HEK293 (cell line): ENCODE results near the gene TSPO2.

ENCODE experiments used
- IKZF3 ChIP-seq: fragments of 450-650 bp; IDR thresholded peaks from 2 replicates; pipeline ENCODE4 v1.5.0; 2018; ENCODE audit warnings: missing biosample characterization, mild to moderate bottlenecking, missing genetic modification characterization, moderate library complexity
- KLF10 ChIP-seq: fragments of 450-650 bp; IDR thresholded peaks from 2 replicates; pipeline ENCODE4 v1.5.1; 2018; ENCODE audit warnings: missing biosample characterization, mild to moderate bottlenecking, missing genetic modification characterization
- REPIN1 ChIP-seq: fragments of 450-650 bp; formaldehyde crosslinking; IDR thresholded peaks from 2 replicates; pipeline ENCODE4 v1.5.1; 2017; ENCODE audit warnings: missing biosample characterization, missing genetic modification characterization, low read depth
- SCRT1 ChIP-seq: fragments of 450-650 bp; formaldehyde crosslinking; IDR thresholded peaks from 2 replicates; pipeline ENCODE4 v1.5.1; 2016; ENCODE audit warnings: missing biosample characterization, missing genetic modification characterization, borderline replicate concordance
- ZBTB17 ChIP-seq: fragments of 450-650 bp; formaldehyde crosslinking; IDR thresholded peaks from 2 replicates; pipeline ENCODE4 v1.5.1; 2016; ENCODE audit warnings: missing biosample characterization, missing genetic modification characterization
- ZBTB21 ChIP-seq: fragments of 450-650 bp; formaldehyde crosslinking; IDR thresholded peaks from 2 replicates; pipeline ENCODE4 v1.5.1; 2017; ENCODE audit warnings: missing biosample characterization, missing genetic modification characterization
- ZFP37 ChIP-seq: fragments of 450-650 bp; formaldehyde crosslinking; IDR thresholded peaks from 2 replicates; pipeline ENCODE4 v1.5.1; 2016; ENCODE audit warnings: missing biosample characterization, missing genetic modification characterization
- ZNF24 ChIP-seq: fragments of 450-650 bp; formaldehyde crosslinking; IDR thresholded peaks from 2 replicates; pipeline ENCODE4 v1.5.1; 2016; ENCODE audit warnings: missing biosample characterization, missing genetic modification characterization
- ZNF302 ChIP-seq: fragments of 450-650 bp; formaldehyde crosslinking; IDR thresholded peaks from 2 replicates; pipeline ENCODE4 v1.5.1; 2016; ENCODE audit warnings: missing biosample characterization, missing genetic modification characterization, low read depth
- ZNF311 ChIP-seq: fragments of 450-650 bp; formaldehyde crosslinking; IDR thresholded peaks from 2 replicates; pipeline ENCODE4 v1.5.1; 2017; ENCODE audit warnings: missing biosample characterization, missing genetic modification characterization, borderline replicate concordance
- ZNF558 ChIP-seq: fragments of 450-650 bp; formaldehyde crosslinking; IDR thresholded peaks from 2 replicates; pipeline ENCODE4 v1.5.1; 2016; ENCODE audit warnings: missing biosample characterization, missing genetic modification characterization
- ZNF610 ChIP-seq: fragments of 450-650 bp; formaldehyde crosslinking; IDR thresholded peaks from 2 replicates; pipeline ENCODE4 v1.5.1; 2016; ENCODE audit warnings: missing biosample characterization, missing genetic modification characterization, borderline replicate concordance
- ZNF626 ChIP-seq: fragments of 450-650 bp; sonication (Bioruptor Pico); formaldehyde crosslinking; IDR thresholded peaks from 2 replicates; pipeline ENCODE4 v1.5.1; 2018; ENCODE audit warnings: missing biosample characterization, missing genetic modification characterization, inconsistent platforms
- ZNF670 ChIP-seq: fragments of 450-650 bp; formaldehyde crosslinking; IDR thresholded peaks from 2 replicates; pipeline ENCODE4 v1.5.1; 2016; ENCODE audit warnings: missing biosample characterization, missing genetic modification characterization, low read depth
- ZNF837 ChIP-seq: fragments of 450-650 bp; formaldehyde crosslinking; IDR thresholded peaks from 2 replicates; pipeline ENCODE4 v1.5.1; 2016; ENCODE audit warnings: missing biosample characterization, missing genetic modification characterization
- TF ChIP-seq, protein P1 (sequence below): fragments of 450-650 bp; formaldehyde crosslinking; IDR thresholded peaks from 2 replicates; pipeline ENCODE4 v1.5.1; 2017; ENCODE audit warnings: missing biosample characterization, mild to moderate bottlenecking, missing genetic modification characterization, moderate library complexity
- TF ChIP-seq, protein P2 (sequence below): fragments of 450-650 bp; formaldehyde crosslinking; IDR thresholded peaks from 2 replicates; pipeline ENCODE4 v1.5.1; 2016; ENCODE audit warnings: missing biosample characterization, missing genetic modification characterization
- TF ChIP-seq, protein P3 (sequence below): fragments of 450-650 bp; formaldehyde crosslinking; IDR thresholded peaks from 2 replicates; pipeline ENCODE4 v1.5.1; 2016; ENCODE audit warnings: missing biosample characterization, missing genetic modification characterization
- TF ChIP-seq, protein P4 (sequence below): fragments of 450-650 bp; formaldehyde crosslinking; IDR thresholded peaks from 2 replicates; pipeline ENCODE4 v1.5.0; 2017; ENCODE audit warnings: missing biosample characterization, missing genetic modification characterization, borderline replicate concordance
- TF ChIP-seq, protein P5 (sequence below): fragments of 450-650 bp; IDR thresholded peaks from 2 replicates; pipeline ENCODE4 v1.5.1; 2018; ENCODE audit warnings: missing biosample characterization, missing genetic modification characterization
- TF ChIP-seq, protein P6 (sequence below): fragments of 450-650 bp; formaldehyde crosslinking; IDR thresholded peaks from 2 replicates; pipeline ENCODE4 v1.5.1; 2016; ENCODE audit warnings: missing biosample characterization, missing genetic modification characterization
- TF ChIP-seq, protein P7 (sequence below): IDR thresholded peaks from 2 replicates; pipeline ENCODE4 v1.6.1; 2011; ENCODE audit warnings: mild to moderate bottlenecking, low read depth, low read length, borderline replicate concordance
- TF ChIP-seq, protein P8 (sequence below): fragments of 450-650 bp; formaldehyde crosslinking; IDR thresholded peaks from 2 replicates; pipeline ENCODE4 v1.5.1; 2016; ENCODE audit warnings: missing biosample characterization, missing genetic modification characterization

Gene TSPO2

DNA sequence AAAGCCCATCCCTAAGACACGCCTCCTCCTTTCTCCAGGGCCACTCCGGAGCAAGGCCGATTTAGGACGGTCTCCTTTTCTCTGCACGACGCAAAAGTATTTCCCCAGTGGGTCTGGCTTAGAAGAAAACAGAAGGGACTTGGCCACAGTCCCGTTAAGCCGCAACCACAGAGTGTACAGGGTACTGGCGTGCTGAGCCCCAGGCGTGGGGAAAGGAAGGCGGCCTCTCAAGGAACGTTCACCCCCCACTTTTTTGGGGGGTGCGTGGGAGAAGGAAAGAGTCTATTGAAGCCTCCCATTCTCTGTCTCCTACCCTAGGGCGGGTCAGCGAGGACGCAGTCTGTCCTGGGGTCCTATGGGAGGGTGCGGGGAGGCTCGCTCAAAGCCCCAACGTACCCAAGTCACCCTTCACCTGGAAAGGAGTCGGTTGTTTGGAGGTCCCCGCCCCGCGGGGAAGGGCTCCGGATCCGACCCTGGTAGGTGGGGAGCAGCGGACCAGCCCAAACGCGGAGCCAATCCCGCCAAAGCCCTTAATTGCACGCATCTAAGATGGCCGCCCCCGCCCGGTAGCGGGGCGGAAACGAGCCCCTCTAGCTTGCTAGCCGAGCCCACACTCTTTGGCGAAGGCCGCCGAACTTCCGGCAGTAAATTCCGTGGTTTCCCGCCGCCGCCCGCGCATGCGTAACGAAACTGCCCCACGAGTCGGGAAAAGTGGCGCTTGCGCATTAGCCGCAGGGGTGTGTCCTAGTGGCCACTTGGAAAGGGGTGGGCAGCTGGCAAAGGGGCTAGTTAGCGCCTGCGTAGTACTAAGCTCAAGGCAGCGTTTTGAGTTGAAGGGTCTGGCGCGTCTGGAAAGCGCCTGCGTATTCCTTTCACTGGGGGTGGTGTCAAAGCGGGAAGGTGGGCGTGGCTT is 29.9 kb downstream of the TSPO2 start, which contains the start of gene OARD1 (continued):
- TF ChIP-seq, protein P1, sequence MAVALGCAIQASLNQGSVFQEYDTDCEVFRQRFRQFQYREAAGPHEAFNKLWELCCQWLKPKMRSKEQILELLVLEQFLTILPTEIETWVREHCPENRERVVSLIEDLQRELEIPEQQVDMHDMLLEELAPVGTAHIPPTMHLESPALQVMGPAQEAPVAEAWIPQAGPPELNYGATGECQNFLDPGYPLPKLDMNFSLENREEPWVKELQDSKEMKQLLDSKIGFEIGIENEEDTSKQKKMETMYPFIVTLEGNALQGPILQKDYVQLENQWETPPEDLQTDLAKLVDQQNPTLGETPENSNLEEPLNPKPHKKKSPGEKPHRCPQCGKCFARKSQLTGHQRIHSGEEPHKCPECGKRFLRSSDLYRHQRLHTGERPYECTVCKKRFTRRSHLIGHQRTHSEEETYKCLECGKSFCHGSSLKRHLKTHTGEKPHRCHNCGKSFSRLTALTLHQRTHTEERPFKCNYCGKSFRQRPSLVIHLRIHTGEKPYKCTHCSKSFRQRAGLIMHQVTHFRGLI (tag by site-specific recombination): peak; percentile 89
- no peak for TF ChIP-seq ZNF626 (tag by site-specific recombination)
- no peak for TF ChIP-seq ZNF670 (tag by site-specific recombination)
- no peak for TF ChIP-seq SCRT1 (tag by site-specific recombination)
- no peak for TF ChIP-seq REPIN1 (tag by site-specific recombination)
- TF ChIP-seq, protein P2, sequence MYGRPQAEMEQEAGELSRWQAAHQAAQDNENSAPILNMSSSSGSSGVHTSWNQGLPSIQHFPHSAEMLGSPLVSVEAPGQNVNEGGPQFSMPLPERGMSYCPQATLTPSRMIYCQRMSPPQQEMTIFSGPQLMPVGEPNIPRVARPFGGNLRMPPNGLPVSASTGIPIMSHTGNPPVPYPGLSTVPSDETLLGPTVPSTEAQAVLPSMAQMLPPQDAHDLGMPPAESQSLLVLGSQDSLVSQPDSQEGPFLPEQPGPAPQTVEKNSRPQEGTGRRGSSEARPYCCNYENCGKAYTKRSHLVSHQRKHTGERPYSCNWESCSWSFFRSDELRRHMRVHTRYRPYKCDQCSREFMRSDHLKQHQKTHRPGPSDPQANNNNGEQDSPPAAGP (tag by site-specific recombination): peak; percentile 62
- TF ChIP-seq, protein P3, sequence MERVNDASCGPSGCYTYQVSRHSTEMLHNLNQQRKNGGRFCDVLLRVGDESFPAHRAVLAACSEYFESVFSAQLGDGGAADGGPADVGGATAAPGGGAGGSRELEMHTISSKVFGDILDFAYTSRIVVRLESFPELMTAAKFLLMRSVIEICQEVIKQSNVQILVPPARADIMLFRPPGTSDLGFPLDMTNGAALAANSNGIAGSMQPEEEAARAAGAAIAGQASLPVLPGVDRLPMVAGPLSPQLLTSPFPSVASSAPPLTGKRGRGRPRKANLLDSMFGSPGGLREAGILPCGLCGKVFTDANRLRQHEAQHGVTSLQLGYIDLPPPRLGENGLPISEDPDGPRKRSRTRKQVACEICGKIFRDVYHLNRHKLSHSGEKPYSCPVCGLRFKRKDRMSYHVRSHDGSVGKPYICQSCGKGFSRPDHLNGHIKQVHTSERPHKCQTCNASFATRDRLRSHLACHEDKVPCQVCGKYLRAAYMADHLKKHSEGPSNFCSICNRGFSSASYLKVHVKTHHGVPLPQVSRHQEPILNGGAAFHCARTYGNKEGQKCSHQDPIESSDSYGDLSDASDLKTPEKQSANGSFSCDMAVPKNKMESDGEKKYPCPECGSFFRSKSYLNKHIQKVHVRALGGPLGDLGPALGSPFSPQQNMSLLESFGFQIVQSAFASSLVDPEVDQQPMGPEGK (tag by site-specific recombination): peak; percentile 92
- TF ChIP-seq IKZF3 (tag by site-specific recombination): no peak
- no peak for TF ChIP-seq ZNF837 (tag by site-specific recombination)
- no peak for TF ChIP-seq ZNF558
- TF ChIP-seq ZNF302 (tag by site-specific recombination): no peak
- TF ChIP-seq, protein P4, sequence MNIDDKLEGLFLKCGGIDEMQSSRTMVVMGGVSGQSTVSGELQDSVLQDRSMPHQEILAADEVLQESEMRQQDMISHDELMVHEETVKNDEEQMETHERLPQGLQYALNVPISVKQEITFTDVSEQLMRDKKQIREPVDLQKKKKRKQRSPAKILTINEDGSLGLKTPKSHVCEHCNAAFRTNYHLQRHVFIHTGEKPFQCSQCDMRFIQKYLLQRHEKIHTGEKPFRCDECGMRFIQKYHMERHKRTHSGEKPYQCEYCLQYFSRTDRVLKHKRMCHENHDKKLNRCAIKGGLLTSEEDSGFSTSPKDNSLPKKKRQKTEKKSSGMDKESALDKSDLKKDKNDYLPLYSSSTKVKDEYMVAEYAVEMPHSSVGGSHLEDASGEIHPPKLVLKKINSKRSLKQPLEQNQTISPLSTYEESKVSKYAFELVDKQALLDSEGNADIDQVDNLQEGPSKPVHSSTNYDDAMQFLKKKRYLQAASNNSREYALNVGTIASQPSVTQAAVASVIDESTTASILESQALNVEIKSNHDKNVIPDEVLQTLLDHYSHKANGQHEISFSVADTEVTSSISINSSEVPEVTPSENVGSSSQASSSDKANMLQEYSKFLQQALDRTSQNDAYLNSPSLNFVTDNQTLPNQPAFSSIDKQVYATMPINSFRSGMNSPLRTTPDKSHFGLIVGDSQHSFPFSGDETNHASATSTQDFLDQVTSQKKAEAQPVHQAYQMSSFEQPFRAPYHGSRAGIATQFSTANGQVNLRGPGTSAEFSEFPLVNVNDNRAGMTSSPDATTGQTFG (tag by site-specific recombination): no peak
- TF ChIP-seq, protein P5, sequence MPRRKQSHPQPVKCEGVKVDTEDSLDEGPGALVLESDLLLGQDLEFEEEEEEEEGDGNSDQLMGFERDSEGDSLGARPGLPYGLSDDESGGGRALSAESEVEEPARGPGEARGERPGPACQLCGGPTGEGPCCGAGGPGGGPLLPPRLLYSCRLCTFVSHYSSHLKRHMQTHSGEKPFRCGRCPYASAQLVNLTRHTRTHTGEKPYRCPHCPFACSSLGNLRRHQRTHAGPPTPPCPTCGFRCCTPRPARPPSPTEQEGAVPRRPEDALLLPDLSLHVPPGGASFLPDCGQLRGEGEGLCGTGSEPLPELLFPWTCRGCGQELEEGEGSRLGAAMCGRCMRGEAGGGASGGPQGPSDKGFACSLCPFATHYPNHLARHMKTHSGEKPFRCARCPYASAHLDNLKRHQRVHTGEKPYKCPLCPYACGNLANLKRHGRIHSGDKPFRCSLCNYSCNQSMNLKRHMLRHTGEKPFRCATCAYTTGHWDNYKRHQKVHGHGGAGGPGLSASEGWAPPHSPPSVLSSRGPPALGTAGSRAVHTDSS: no peak
- TF ChIP-seq, protein P6, sequence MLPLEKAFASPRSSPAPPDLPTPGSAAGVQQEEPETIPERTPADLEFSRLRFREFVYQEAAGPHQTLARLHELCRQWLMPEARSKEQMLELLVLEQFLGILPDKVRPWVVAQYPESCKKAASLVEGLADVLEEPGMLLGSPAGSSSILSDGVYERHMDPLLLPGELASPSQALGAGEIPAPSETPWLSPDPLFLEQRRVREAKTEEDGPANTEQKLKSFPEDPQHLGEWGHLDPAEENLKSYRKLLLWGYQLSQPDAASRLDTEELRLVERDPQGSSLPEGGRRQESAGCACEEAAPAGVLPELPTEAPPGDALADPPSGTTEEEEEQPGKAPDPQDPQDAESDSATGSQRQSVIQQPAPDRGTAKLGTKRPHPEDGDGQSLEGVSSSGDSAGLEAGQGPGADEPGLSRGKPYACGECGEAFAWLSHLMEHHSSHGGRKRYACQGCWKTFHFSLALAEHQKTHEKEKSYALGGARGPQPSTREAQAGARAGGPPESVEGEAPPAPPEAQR (tag by site-specific recombination): peak; percentile 59; the same call in 1 of the 2 replicates
- TF ChIP-seq, protein P7, sequence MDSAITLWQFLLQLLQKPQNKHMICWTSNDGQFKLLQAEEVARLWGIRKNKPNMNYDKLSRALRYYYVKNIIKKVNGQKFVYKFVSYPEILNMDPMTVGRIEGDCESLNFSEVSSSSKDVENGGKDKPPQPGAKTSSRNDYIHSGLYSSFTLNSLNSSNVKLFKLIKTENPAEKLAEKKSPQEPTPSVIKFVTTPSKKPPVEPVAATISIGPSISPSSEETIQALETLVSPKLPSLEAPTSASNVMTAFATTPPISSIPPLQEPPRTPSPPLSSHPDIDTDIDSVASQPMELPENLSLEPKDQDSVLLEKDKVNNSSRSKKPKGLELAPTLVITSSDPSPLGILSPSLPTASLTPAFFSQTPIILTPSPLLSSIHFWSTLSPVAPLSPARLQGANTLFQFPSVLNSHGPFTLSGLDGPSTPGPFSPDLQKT: no peak; the same call in 1 of the 2 replicates
- TF ChIP-seq, protein P8, sequence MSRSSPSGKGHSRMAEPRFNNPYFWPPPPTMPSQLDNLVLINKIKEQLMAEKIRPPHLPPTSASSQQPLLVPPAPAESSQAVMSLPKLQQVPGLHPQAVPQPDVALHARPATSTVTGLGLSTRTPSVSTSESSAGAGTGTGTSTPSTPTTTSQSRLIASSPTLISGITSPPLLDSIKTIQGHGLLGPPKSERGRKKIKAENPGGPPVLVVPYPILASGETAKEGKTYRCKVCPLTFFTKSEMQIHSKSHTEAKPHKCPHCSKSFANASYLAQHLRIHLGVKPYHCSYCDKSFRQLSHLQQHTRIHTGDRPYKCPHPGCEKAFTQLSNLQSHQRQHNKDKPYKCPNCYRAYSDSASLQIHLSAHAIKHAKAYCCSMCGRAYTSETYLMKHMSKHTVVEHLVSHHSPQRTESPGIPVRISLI (tag by site-specific recombination): no peak
- TF ChIP-seq ZBTB21 (tag by site-specific recombination): no peak
- no peak for TF ChIP-seq ZNF311 (tag by site-specific recombination)
- TF ChIP-seq ZNF610 (tag by site-specific recombination): no peak
- TF ChIP-seq ZBTB17: peak; percentile 84
- TF ChIP-seq ZFP37 (tag by site-specific recombination): peak; percentile 80
- TF ChIP-seq ZNF24 (tag by site-specific recombination): peak; percentile 64; the same call in 1 of the 2 replicates
- peak; percentile 99 for TF ChIP-seq KLF10 (tag by site-specific recombination)
